ENCODE data around the gene UQCR10.
A peak's percentile ranks its signal among the peaks of the same experiment; 100 is the strongest.
"Not testable (repeated sequence)": the region's sequence is repeated elsewhere in the genome, so short reads cannot be mapped to it uniquely, and the experiment has no call there.

UQCR10 gene

DNA sequence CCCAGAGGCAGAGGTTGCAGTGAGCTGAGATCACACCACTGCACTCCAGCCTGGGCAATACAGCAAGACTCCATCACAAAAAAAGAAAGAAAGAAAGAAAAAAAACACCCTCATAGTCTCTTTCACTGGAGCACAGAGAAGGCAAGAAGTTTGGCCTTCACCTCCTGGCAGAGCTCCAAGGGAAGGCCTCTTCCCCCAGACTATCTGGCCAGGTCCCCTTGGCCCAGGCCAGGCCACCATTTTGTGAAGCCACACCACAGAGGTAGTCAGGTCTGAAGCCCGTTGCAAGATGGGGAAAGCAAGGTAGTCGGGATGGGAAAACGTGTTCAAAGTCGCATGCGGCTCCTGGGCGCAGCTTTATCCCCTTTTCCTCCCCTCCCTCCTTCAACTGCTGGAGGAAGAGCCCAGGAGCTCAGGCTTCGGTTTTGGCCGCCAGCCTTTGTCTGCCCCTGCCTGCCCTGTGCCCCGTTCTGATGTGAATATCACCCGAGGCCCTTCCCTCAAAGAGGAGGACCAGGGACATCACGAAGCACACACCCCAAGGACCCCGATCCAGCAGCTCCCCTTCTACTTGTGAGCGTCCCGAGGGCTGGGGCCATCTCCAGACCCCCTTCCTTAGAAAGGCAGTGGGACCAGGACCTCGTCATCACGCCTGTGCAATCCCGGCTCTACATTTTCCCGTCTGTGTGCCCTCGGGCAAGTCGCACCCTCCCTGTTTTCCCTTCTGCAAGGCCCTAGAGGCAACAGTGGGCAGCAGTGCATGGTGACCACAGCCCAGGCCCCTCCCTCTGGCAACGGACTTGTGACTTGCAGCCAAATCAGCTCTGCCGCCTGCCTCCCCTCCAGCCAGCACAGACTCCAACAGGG lies 29.7 kb upstream of the UQCR10 start:
- DNase-seq (no peak), ATAC-seq (no peak)

DNA sequence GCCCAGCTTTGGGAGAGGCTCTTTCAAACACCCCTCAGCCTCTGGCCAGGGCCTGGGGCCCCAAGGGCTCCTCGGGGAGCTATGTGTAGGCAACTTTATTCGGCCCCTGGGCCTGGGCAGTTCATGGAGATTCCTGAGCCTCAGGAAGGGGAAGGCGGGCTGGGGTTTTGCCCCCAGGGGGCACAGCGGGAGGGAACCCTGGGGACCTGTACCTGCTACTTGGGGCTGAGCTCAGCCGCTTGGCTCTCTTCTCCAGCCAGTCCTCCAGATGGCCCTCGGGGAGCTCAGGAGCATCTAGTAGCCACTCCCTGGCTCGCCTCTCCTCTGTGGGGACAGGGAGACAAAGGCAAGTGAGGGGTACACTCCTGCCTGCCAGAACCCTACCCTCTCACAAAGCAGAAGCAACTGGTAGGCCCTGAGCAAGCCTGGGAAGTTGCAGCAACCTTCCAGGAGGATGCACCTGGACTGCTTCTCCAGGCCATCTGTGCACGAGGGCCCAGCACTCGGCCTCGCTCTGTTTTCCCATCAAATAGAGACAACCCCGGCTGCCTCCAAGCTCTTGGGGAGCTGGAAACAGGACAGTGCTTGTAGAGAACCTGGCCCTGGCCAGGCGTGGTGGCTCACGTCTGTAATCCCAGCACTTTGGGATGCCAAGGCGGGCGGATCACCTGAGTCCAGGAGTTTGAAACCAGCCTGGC lies 28.9 kb upstream of the UQCR10 start:
- DNase-seq (no peak), ATAC-seq (no peak)

DNA sequence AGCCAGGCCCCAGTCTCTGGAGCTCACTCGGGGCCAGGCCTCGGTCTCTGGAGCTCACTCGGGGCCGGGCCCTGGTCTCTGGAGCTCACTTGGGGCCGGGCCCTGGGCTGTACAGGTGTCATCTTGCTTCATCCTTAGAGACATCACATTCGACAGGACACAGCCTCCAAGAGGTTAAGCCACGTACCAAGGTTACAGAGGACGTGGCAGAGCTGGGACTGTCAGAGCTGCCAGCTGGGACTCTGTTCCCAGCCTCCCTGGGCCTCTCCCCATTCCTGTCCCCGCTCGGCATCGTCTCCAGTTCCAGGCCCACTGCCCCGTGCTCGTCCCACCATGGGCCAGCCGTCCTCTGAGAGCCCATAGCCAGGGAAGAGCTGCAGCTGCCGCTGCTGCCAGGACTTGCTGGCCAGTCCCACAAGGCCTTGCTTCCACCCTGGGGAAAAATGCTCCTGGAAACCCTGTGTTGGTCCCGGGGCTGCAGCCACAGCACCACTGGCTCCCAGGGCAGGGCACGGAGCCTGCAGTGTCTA lies 27.8 kb upstream of the UQCR10 start:
- no peak for DNase-seq
- no peak for ATAC-seq

DNA sequence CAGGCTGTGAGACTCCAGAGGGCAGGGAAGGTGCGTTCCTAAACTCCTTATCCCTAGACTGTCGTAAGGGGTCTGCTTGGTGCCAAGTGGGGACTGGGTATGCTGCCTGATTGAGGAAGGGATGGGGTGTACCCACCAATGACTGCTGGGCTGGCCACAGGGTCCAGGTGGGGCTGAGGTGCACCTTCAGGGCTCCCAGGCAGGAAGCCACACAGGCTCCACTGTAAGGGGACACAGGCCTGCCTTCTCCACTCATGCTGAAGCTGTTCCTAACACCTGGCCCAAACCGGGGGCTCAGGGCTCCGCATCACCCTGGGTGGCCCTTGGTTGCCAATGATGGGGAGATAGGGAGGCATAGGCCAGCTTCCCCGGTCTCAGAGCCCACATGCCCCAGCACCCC lies 27.0 kb upstream of the UQCR10 start:
- no peak for DNase-seq
- ATAC-seq, result no peak

DNA sequence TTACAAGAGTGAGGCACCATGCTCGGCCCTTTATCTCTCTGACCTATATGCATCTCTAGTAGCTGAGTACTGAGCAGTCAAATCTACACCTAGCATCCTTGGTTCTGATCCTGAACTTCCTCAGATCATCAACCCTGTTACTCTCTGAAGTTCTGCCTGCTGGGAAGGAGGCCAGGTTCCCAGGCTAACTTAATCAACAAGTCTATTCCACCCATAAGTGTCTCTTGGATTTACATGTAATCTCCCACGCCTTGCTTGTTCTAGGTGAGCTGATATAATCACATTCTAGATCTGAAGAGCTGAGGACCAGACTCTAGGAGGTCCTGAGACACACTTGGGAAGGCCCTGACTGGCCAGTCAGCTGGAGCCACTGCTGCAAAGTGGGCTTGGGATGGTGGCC lies 25.2 kb upstream of the UQCR10 start:
- no peak for DNase-seq
- no peak for ATAC-seq

DNA sequence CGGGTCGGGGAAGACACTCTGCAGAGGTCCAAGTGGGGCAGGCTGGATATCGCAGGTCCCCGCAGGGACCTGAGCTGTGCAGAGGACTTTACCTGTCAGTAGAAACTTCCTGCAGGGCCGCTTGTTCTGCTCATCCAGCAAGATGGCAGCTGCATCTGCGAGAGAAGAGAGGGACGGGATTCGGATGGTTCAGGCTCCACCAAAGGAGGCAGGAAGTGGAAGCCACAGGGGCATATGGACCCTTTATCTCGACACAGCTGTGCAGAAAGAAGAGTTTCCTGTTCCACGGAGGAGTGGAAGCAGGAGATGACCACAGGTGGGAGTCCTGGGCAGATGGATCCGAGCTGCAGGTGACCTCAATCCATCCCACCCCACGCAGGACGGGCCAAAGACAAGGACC lies 24.8 kb upstream of the UQCR10 start:
- DNase-seq (no peak), ATAC-seq (no peak)

DNA sequence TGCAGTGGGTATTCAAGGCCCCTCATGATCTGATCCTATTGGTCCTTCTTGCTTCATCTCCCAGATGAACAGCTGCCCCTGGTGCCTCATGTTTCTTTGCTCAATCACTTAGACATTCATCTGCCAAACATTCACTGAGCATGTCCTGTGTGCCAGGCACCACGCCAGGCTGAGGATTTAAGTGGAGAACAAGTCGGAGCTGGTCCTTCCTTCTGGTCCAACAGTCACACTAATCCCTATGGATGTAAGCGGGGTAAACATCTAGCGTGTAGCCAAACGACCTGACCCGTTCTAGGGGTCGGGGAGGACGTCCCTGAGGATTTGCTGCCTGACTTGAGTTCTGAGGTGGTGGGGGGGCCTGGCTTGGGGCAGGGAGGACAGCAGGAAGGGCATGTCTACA lies 22.3 kb upstream of the UQCR10 start:
- no peak for ATAC-seq
- DNase-seq, result no peak

DNA sequence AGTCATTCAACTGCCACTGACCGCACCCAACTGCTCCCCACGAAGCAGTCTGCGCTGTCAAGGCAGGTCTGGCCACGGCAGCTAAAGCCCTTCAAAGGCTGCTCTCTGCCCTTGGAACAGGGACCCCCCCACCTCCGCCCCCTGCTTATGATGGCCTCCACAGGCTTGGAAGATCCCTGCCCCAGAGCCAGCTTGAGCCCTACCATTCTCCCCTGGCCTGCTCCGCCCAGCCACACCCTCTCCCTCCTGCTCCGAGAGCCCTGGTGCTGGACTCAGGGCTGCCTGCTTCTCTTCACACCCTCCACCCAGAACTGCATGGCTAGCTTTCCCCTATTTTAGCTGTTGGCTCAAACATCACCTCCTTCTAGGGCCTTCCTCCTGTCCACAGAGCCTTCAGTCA lies 19.3 kb upstream of the UQCR10 start:
- no peak for ATAC-seq
- DNase-seq, result no peak

DNA sequence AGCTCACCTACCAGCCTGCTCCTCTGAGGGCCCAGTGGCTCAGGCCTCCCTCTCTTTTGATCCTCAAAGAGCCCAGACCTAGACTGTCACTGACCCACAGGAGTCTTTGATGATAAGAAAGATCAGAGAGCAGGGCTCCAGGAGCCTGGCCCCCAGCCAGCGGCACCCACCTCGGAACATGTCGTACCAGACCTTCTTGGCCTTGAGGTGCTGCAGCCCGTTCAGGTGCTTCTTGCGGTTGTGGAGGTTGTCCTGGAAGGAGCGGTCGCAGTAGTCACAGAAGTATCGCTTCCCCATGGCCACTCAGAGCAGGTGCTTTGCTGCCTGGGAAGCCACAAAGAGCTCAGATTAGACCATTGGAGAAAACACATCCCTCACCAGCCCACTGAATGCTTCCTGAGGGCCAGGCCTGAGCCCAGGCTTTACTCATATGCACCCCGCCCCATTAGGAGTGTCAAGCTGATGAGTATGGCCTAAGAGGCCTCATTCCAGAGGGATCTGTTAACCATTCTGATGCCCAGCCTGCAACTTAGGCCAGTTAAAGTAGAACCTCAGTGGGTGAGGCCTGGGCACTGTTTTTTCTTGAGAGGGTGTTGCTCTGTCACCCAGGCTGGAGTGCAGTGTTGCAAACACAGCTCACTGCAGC lies 18.8 kb upstream of the UQCR10 start:
- no peak for ATAC-seq
- no peak for DNase-seq

DNA sequence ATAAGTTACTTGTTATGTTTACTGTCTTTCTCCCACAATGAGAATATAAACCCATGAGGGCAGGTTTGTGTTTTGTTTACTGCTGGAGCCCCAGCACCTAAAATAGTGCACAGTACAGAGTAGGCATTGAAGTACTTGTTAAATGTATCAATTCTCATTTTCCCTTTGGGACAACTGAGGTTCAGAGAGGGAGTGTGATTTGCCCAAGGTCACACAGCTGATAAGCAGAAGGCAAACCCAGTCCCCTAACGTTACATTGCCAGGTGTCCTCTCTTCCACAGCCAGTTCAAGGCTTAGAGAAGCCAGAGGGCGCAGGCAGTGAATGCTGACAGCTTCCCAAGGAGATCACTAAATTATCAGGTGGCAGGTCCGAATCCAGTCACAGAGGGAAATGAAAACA lies 17.1 kb upstream of the UQCR10 start:
- ATAC-seq (no peak), DNase-seq (no peak)

DNA sequence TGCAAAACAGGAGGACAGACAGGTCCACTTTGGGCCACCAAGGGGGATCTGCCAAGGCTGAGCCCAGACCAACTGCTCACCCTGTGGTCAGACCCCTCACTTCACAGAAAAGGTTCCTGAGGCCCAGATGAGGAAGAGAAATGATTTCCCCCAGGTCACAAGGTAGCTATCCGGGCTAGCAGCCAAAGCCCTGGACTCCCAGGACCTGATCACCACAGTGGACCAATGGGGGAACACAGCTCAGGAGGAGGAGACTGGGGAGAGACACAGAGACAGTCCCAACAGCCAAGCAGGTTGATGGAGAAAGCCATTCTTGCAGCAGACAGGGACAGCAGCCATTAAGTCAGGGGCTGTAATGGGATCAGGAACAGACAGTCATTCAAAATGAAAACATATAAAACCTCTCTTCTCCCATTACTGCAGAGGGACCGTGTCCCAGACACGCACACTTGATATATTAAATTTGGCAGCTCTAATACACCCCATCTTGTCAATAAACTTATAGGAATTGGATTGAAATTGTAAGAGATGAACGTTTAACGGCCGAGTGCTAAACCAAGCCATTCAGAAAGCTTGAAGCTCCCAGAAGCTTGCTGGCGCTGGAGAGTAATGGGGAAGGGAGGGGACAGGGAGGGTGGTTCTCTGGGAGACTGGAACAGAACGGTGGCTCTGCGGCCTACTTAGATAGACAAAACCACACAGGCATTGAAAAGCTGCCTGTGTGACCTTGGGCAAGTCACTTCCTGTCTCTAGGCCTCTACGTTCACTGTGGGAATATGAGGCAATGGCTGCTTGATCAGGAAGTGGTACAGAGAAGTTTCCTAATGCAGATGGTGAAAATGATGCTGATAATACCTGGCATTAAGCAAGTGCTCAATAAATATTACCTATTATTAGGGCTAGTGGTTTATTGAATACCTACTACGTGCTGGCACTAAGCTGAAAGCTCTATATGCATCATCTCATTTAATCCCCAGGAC lies 16.3 kb upstream of the UQCR10 start:
- DNase-seq, result peak; percentile 10

DNA sequence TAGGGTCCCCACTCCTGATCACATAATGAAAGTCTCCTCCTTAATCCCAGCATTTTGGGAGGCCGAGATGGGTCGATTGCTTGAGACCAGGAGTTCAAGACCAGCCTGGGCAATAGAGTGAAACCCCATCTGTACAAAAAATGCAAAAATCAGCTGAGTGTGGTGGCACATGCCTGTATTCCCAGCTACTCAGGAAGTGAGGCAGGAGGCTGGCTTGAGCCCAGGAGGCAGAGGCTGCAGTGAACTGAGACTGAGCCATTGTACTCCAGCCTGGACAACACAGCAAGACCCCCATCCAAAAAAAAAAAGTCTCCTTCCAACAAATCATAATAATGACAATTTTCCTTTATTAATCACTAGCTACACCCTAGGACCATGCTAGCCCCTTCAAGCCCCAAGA lies 15.5 kb upstream of the UQCR10 start:
- DNase-seq, result no peak
- ATAC-seq, result no peak

More for the DNA sequence above, 16.3 kb upstream of the UQCR10 start:
- peak; percentile 49 for ATAC-seq

DNA sequence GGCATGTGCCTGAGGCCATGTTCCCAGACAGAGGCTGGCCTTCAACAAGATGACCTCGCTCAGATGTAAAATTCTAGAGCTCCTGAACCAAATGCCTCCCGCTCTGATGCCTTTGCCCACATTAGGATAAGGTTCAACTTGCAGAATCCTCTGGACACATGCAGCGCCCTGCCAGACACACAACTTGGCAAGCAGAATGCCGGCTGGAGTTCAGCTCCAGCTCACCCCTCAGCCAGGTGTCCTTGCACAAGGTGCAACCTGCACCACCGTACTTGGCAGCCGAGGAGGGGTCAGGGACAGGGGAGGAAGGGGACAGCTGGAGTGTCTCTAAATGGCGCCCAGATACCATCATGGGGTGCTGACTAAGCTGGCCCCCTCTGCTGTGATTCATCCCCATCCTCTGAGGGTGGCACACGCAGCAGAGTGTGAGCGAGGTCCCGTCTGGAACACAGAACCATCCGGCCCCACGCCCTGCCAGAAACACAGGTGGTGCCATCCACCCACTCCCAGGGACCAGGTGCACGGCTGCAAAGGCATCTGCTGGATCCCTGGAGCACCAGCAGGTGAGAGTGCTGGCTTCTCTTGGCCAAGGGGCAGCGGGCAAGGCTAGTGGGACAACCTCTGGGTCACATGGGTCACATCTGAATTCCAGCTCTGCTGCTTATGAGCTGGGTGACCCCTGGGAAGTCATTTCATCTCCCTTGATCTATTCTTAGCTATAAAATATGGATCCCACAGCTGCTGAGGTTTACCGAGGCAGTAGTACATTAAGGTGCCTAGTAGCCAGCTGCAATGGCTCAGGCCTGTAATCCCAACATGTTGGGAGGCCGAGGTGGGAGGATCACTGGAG lies 13.1 kb upstream of the UQCR10 start:
- DNase-seq (no peak), ATAC-seq (no peak)

DNA sequence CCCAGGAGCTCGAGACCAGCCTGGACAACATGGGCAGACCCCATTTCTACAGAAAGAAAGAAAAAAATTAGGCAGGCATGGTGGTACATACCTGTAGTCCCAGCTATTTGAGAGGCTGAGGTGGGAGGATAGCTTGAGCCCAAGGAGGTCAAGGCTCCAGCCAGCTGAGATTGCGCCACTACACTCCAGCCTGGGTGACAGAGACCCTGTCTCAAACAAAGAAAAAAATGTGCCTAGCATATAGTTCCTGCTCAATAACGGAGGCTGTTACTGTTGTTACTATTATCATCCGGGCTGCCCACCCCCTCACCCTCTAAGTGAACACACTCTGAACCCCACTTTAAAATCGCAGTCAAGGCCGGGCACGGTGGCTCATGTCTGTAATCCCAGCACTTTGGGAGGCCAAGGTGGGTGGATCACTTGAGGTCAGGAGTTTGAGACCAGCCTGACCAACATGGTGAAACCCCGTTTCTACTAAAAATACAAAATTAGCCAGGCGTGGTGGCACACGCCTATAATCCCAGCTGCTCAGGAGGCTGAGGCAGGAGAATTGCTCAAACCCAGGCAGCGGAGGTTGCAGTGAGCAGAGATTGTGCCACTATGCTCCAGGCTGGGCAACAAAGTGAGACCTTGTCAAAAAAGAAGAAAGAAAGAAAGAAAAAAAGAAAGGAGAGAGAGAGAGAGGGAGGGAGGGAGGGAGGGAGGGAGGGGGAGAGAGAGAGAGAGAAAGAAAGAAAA lies 12.3 kb upstream of the UQCR10 start:
- not testable (repeated sequence) for DNase-seq, ATAC-seq

DNA sequence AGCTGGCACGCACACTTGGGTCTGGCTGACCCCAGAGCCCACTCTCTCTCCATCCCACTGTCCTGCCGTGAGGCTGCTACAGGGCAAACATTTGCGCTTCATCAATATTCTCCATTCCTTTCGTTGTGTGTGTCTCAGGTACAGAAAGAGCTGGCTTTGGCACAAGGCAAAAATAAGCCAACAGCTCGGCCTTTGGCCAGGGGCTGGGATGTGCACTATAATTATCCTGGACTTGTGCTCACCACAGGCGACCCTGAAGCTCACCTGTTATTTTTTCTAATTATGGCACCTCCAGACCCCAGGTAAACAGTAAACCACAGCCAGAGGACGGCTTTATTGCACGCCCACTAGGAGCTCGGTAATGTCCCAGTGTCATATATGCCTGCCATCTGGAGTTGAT lies 11.3 kb upstream of the UQCR10 start:
- DNase-seq (no peak), ATAC-seq (no peak)

DNA sequence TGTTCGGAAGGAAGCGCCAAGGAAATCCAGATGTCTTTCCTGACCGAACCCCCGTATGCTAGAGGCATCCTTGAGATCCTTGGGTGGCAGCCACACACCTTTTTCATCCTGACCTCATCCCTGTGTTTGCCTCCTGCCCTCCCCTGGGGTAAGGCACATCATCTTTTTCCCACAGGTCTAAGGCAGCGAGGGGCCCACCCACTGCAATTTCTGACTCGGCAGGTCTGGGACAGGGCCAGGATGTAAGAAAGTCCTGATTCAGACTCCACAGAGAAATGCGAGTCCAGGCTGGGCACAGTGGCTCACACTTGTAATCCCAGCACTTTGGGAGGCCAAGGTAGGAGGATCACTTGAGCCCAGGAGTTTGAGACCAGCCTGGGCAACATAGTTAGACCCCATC lies 10.8 kb upstream of the UQCR10 start:
- no peak for ATAC-seq

DNA sequence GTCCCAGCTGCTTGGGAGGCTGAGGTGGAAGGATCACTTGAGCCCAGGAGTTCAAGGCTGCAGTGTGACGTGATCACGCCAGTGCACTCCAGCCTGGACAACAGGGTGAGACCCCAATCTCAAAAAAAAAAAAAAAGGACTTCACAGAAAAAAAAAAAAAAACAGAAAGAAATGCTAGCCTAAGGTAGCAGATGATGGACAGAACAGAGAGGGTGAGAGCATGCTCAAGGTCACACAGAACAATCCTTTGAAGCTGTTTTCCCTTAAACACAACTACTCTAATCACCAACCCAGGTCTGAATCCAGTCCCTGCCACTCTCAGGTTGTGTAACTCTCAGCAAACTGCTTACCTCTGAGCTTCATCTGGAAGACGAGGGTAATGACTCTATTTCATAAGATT lies 10.1 kb upstream of the UQCR10 start:
- DNase-seq (no peak), ATAC-seq (no peak)

More for the DNA sequence above, 10.8 kb upstream of the UQCR10 start:
- no peak for DNase-seq

DNA sequence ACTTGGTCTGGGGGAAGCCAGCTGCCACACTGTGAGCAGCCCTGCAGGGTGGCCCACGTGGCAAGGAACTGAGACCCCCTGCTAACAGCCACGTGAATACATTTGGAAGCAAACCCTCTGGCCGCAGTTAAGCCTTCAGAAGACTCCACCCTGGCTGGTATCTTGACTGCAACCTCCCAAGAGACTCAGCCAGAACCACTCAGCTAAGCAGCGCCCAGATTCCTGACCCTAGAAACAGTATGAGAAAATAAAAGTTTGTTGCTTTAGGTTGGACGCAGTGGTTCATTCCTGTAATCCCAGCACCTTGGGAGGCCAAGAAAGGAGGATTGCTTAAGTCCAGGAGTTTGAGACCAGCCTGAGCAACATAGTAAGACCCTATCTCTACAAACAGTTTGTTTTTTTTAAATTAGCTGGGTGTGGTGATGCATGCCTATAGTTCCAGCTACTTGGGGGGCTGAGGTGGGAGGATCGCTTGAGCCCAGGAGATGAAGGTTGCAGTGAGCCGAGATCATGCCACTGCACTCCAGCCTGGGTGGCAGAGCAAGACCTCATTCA lies 9.0 kb upstream of the UQCR10 start:
- no peak for DNase-seq
- ATAC-seq, result no peak

DNA sequence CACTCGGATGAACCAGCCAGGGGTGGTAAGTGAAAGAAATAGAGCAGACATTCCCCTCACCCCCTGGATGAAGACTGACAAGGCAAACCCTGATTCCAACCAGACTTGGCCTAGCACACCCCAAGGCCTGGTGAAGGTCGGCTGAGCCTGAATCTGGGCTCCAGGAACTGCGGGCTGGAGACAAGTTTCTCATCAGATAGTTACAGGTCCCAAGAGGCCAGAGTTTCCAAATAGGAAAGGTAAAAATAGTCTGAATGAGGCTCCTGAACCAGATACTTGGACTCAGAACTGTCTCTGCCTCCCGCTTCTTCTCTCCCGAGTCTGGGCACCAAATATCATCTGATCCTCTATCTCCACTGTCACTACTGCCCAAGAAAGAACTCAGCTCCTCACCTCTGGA lies 8.2 kb upstream of the UQCR10 start:
- ATAC-seq (no peak), DNase-seq (no peak)

DNA sequence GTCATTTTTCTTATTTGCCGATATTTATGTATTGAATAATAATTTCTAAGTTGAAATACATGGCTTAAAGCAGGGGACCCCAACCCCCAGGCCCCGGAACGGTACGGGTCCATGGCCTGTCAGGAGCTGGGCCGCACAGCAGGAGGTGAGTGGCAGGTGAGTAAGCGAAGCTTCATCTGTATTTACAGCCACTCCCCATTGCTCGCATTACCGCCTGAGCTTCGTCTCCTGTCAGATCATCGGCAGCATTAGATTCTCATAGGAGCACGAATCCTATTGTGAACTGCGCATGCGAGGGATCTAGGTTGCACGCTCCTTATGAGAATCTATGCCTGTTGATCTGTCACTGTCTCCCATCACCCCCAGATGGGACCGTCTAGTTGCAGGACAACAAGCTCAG lies 4.9 kb upstream of the UQCR10 start:
- ATAC-seq, result no peak
- no peak for DNase-seq

All from stimulated activated naive CD8-positive, alpha-beta T cell treated with anti-CD3 and anti-CD28 coated beads, Interleukin-15, Interleukin-2, amounts not matched to agents 100 U/mL and 50 U/mL, for 24 hours (primary cell).